GM18507 (cell line): ENCODE measurements around the gene GRAP.
"Not testable (repeated sequence)": the region's sequence is repeated elsewhere in the genome, so short reads cannot be mapped to it uniquely, and the experiment has no call there.

Experiments used
- DNase-seq: peaks from one replicate; pipeline ENCODE4 v3.0.0; 2011; ENCODE audit warnings: low read depth; ENCODE audit not compliant: insufficient read length; ENCODE audit errors: extremely low spot score
- FAIRE-seq: peaks from 2 replicates; lab custom pipeline; 2011; peaks lifted over from hg19 to GRCh38; lab: Jason Lieb, UNC

GRAP gene

DNA sequence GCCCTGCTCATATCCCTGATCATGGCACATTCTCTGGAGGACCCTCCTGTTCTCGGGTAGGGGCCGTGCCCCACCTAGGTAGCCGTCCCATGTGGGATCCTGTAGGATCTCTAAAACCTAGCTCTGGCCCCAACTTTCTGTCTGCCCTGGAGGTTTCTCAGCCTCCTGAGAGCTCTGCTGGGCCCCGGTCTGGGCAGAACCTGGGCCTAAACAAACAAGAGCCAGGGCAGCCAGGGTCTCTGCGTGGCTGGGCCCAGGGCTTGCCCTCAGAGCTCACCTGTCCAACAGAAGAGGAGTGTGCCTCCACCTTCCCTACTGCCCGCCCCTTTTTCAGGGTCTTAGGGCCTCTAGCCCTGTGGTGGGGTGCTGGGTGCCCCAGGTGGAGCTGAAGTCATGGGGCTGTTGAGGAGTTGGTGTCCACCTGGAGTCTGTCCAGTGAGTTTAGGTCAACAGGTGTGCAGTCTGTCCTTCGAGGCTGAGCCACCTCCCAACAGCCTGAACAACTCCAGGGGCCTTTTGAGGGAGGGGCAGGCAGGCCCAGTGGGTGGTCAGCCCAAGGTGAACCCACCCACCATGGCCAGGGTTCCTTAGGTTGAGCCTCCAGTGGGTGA, 25.6 kb downstream of the GRAP start:
- DNase-seq, FAIRE-seq: not testable (repeated sequence)

- DNase-seq (no peak), FAIRE-seq (no peak)
Observed at GRCh38 chr17:19020016-19020415, 26.7 kb downstream of the GRAP start.

GRCh38 chr17:19019041-19019941, 27.5 kb downstream of the GRAP start:
- FAIRE-seq = no peak
- DNase-seq = no peak

- no peak for DNase-seq
- no peak for FAIRE-seq
Observed at GRCh38 chr17:19018600-19018950, 28.2 kb downstream of the GRAP start.

DNA sequence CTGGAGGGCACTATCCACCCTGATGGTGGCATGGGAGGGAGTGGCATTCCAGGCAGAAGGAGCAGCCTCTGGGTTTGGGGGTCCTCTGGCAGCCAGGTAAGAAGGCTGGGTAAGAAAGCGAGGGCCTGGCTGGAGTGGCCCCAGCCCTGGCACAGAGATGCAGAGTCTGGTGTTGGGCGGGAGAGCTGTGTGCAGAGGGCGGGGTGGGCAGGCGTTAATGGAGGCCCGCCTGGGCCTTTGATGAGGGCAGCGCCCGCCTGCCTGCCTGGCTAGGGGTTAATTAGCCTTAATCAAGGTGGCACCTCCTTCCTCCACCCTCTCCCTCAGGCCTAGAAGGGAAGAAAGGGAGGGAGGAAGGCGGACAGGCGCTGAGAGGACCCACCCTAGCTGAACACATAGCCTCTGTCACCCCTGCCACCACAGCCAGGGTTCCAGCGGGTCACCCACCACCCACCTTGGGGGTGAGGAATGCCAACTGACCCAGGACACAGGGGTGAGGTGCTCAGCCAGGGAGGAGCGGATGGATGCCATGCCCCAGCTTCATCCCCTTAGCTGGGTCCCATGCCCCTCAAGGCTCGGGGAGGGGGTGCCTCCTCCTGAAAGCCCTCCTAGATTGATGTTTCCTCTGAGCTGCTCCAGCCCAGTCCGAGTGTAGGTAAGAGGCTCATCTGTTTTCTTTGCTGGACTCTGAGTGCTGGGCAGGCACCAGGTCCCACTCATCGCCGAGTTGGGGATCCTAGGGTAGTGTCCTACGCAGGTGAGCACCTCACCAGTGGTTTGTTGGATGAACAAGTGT, 28.8 kb downstream of the GRAP start:
- DNase-seq (no peak), FAIRE-seq (no peak)

DNA sequence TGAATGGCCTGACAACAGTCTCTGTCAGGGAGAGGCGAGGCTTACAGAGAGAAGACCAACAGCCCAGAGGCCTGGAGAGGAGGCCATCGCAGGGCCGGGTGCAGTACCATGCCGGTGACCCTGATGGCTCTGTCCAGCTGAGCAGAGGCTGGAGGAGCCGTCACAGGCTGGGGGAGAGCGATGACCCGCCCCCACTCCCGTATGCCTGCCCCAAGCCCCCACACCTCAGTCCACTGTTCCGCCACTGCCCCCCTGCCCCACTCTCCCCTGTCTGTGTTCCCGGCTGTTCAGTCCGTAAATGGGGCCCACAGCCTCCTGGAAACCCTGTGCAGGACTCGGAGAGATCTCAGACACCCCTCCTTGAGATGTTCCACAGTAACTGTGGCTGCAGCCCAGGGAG, 29.4 kb downstream of the GRAP start:
- FAIRE-seq (no peak), DNase-seq (no peak)

DNA sequence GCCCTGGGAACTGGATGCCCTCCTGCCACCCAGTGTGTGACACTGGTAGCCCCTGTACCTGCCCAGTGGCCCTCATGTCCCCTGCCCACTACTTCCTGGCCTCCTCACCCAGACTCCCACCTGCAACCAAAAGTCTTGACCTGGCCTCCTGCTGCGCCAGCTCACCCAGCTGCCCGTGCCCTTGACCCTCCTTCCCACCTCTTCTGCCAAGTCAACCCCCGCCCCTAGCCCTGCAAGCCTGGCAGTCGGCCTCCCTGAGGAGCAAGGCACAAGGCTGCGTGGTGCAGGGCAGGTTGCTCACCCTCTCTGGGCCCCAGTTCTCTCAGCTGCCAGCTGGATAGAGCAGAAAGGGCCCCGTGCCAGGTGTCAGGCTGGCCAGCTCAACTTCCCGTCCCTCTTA, 29.9 kb downstream of the GRAP start:
- DNase-seq = no peak
- FAIRE-seq = no peak

DNA sequence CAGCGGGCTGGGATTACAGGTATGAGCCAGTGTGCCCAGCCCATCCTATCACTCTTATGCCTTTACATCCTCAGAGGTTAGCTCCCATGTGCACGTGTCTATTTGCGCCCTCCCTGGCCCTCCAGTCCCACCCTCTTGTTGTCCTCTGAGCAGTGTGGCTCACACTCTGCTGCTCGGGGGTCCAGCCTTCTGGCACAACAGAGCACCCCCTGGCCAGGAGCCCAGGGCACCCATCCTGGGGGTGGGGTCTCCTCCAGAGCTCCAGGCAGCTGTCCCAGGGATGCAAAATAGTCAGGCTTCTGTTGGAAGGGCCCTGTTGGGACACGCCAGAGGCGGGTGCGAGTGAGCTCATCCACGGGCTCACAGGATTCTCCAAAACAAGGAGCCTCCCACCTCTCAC, 30.5 kb downstream of the GRAP start:
- DNase-seq = no peak
- FAIRE-seq = no peak

GRCh38 chr17:19015428-19015827, 31.3 kb downstream of the GRAP start:
- no peak for FAIRE-seq
- no peak for DNase-seq

DNA sequence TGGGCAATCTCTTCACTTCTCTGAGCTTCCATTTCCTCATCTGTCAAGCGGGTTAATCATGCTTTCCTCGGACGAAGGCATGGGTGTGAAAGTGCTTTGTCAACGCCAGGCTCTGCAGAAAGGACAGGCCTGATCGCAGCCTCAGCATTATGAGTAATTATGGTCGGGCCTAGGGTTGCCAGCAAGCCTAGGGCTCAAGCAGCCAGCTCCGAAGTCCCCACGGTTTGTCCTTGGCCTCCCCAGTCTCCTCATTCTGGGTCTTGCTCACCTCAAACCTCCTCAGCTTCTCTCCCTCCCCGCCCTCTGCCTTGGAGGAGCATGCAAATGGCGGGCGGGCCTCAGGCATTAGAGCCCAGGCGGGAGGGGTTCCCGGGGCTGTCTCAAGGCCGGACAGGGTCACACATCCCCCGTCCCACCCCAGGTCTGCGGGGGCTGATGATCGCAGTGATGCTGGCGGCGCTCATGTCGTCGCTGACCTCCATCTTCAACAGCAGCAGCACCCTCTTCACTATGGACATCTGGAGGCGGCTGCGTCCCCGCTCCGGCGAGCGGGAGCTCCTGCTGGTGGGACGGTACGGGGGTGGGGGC, 32.0 kb downstream of the GRAP start:
- FAIRE-seq (no peak), DNase-seq (no peak)

- FAIRE-seq (no peak), DNase-seq (no peak)
Observed at GRCh38 chr17:19013806-19014627, 32.7 kb downstream of the GRAP start.

GRCh38 chr17:19013226-19013625, 33.5 kb downstream of the GRAP start:
- DNase-seq (no peak), FAIRE-seq (no peak)

DNA sequence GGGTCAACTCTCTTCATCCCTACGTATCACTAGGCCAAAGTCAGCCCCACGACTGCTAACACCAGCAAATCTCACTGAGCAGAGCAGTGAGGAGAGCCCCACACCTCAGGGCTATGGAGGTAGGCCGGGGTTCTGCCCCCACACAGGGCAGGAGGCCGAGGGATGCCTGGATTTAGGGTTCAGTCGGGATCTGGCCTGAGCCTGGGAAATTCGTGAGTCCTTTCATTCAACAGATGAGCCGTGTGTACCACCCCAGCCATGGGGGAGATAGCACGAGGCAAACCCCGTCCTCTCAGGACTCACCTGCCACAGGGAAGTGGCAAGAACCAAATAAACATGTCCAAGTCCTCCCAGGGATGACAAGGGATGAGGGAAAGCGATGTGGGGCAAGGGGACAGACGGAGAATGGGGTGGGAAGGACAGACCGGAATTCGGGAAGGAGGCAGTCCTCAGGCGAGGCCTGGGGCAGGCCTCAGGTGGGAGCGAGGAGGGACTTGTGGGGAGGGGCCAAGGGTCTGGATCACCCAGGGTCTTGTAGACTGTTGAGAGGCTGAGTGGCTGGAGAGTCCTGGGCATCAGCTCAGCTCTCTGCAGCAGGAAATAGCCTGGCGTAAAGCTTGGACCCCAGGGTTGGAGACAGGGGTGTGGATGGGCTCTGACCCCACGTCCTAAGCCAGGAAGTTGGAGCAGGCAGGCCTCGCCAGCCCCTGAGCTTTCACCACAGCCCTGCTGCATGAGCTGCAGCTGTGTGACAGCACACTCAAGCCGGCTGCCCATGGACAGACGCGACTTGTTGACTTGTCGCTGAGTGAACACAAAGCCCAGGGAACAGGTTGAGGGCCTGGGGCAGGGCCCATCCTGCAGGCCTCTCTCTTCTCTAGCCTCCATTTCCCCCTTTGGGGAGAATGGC, 34.3 kb downstream of the GRAP start:
- FAIRE-seq = no peak

DNA sequence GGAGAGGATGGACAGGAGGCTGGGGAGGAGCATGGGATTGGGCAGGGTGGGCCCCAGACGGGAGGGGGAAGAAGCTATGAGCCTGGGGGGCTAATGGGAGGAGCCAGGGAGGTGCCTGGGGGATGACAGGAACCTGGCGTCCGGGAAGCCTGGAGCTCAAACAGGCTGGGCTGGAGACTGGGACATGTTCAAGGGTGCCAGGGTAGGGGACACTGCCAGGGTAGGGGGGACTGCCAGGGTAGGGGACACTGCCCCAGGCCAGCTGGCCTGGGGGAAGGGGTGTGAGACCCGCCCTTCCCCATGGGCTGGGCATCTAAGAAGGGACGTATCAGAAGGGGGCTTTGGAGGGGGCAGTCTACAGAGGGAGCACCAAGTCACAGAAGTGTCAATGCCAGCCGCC, 35.2 kb downstream of the GRAP start:
- DNase-seq = no peak
- FAIRE-seq = no peak

More for the DNA sequence above, 34.3 kb downstream of the GRAP start:
- no peak for DNase-seq

DNA sequence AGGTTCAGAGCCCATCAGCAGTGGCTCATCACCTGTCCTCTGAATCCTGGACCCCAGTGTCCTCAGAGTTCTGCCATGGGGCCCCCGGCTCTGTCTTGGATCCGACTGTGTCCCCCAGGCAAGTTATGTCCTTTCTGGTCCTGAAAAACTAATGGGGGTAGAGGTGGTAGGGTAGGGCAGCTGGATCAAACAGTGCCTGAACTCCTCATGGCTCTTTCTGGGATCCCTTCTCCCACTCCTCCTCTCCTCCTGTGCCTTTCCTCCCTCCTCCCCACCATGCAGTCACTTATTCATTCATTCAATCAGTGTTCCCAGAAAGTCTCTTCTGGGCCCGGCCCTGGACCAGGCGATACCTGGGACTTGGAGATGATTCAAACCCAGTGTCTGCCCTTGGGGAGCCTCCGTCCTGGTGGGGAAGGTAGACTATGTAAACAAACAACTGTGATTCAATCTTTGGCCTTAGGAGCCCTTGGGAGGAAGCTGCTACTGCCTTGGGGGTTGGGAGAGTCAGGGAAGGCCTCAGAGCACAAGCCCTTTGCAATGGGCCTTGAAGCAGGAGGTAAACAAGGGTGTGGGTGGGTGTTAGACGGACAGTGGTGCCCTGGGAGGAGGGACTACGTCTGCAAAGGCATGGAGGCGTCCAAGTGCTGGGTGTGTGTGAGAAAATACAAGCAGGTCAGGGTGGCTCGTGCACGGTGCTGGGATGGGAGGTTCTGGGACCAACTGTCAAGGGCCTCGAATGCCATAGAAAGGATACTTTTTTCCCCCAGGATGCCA, 35.8 kb downstream of the GRAP start:
- FAIRE-seq = no peak
- DNase-seq = no peak

- FAIRE-seq (no peak), DNase-seq (no peak)
Observed at GRCh38 chr17:19009970-19010369, 36.8 kb downstream of the GRAP start.

GRCh38 chr17:19006698-19007097, 40.1 kb downstream of the GRAP start:
- DNase-seq = no peak

More at GRCh38 chr17:19006698-19007097, 40.1 kb downstream of the GRAP start:
- no peak for FAIRE-seq
